ENCODE data around the gene ADRA1B.

The ADRA1B gene

GRCh38 chr5:159915904-159916840 is at the start of gene ADRA1B:
Gene ADRA1B, plus strand, starts transcription at chr5:159916482. Its CDS starts 424 bp downstream, at chr5:159916906.
- peak; percentile 72 for DNase-seq

GRCh38 chr5:159873680-159874079 is 42.6 kb upstream of the ADRA1B start:
- no peak for DNase-seq

- DNase-seq = no peak
Observed at GRCh38 chr5:159874263-159874662, 42.0 kb upstream of the ADRA1B start.

- DNase-seq = no peak
Observed at GRCh38 chr5:159877016-159877415, 39.3 kb upstream of the ADRA1B start.

- no peak for DNase-seq
Observed at GRCh38 chr5:159877894-159878448, 38.3 kb upstream of the ADRA1B start.

- peak; percentile 33 for DNase-seq
Observed at GRCh38 chr5:159878988-159879471, 37.3 kb upstream of the ADRA1B start.

GRCh38 chr5:159880676-159881075 is 35.6 kb upstream of the ADRA1B start:
- no peak for DNase-seq

GRCh38 chr5:159881967-159882366 is 34.3 kb upstream of the ADRA1B start:
- DNase-seq = no peak

GRCh38 chr5:159883522-159883950 is 32.7 kb upstream of the ADRA1B start:
- no peak for DNase-seq

GRCh38 chr5:159884917-159885620 is 31.2 kb upstream of the ADRA1B start:
- no peak for DNase-seq

- no peak for DNase-seq
Observed at GRCh38 chr5:159886296-159886695, 30.0 kb upstream of the ADRA1B start.

- peak; percentile 34 for DNase-seq
Observed at GRCh38 chr5:159887050-159887449, 29.2 kb upstream of the ADRA1B start.

- DNase-seq = no peak
Observed at GRCh38 chr5:159888860-159889259, 27.4 kb upstream of the ADRA1B start.

- no peak for DNase-seq
Observed at GRCh38 chr5:159890141-159890540, 26.1 kb upstream of the ADRA1B start.

GRCh38 chr5:159891371-159891770 is 24.9 kb upstream of the ADRA1B start:
- DNase-seq = no peak

- no peak for DNase-seq
Observed at GRCh38 chr5:159893040-159893695, 23.1 kb upstream of the ADRA1B start.

GRCh38 chr5:159894149-159894720 is 22.0 kb upstream of the ADRA1B start:
- DNase-seq = no peak

GRCh38 chr5:159897786-159898393 is 18.4 kb upstream of the ADRA1B start:
- peak; percentile 24 for DNase-seq

GRCh38 chr5:159899067-159900049 is 16.9 kb upstream of the ADRA1B start:
- DNase-seq = no peak

GRCh38 chr5:159901308-159901707 is 15.0 kb upstream of the ADRA1B start:
- no peak for DNase-seq

- no peak for DNase-seq
Observed at GRCh38 chr5:159901772-159902171, 14.5 kb upstream of the ADRA1B start.

Measured in NCI-H69 (cell line).